Peyer's patch (tissue), 4 donors: ENCODE results near the gene EFNA2.

Experiments used
- CTCF ChIP-seq, 6 experiments: fragments of 450-650 bp in 4 of 6; fragments of 200-600 bp in 2 of 6; sonication (generic) in 1 of 6; IDR thresholded peaks; one replicate each; pipeline ENCODE4 v1.5.1; 2017 to 2019; ENCODE audit warnings: antibody characterized with exemption in 6 of 6, mild to moderate bottlenecking in 3 of 6, moderate library complexity in 1 of 6
- POLR2A ChIP-seq, 2 donors: fragments of 450-650 bp; IDR thresholded peaks; one replicate each; pipeline ENCODE4 v1.5.1; 2017; ENCODE audit warnings: antibody characterized with exemption in 2 of 2, mild to moderate bottlenecking in 2 of 2, moderate library complexity in 2 of 2

GRCh38 chr19:1292419-1293151 lies 6.9 kb downstream of the EFNA2 start:
- no peak for TF ChIP-seq CTCF (IDR thresholded peaks at IDR 0.05)
- TF ChIP-seq POLR2A (IDR thresholded peaks at IDR 0.05), result no peak
